Fibroblast of mammary gland (primary cell): ENCODE data around the gene POLR3G.

Experiments used
- DNase-seq: peaks from one replicate; pipeline ENCODE4 v3.0.0-alpha.2; 2010; ENCODE audit warnings: low read depth
- H3K4me3 ChIP-seq: 2 replicates; pipeline ENCODE4 v1.5.1; 2011; ENCODE audit warnings: low read depth, mild to moderate bottlenecking, low read length, moderate library complexity; ENCODE audit not compliant: control insufficient read depth
- CTCF ChIP-seq: conservative IDR thresholded peaks from 2 replicates; pipeline ENCODE4 v1.5.1; 2011; ENCODE audit warnings: low read depth, low read length, inconsistent platforms; ENCODE audit not compliant: control insufficient read depth, insufficient read depth

POLR3G gene

GRCh38 chr5:90533794-90534193 lies 59.1 kb downstream of the POLR3G start:
- no peak for DNase-seq
- TF ChIP-seq CTCF = no peak

GRCh38 chr5:90534922-90535321 lies 60.3 kb downstream of the POLR3G start:
- no peak for TF ChIP-seq CTCF

More at GRCh38 chr5:90533794-90534193, 59.1 kb downstream of the POLR3G start:
- H3K4me3 ChIP-seq = no peak overlapping the region

GRCh38 chr5:90542827-90543519 lies 68.3 kb downstream of the POLR3G start:
- H3K4me3 ChIP-seq = no peak overlapping the region
- TF ChIP-seq CTCF = no peak
- no peak for DNase-seq

More at GRCh38 chr5:90534922-90535321, 60.3 kb downstream of the POLR3G start:
- DNase-seq = no peak
- no peak overlapping the region for H3K4me3 ChIP-seq

GRCh38 chr5:90545511-90545910 lies 70.8 kb downstream of the POLR3G start:
- DNase-seq = no peak
- TF ChIP-seq CTCF = no peak
- no peak overlapping the region for H3K4me3 ChIP-seq

GRCh38 chr5:90546216-90546837 lies 71.7 kb downstream of the POLR3G start:
- no peak overlapping the region for H3K4me3 ChIP-seq
- DNase-seq = peak; percentile 18
- TF ChIP-seq CTCF = no peak

- no peak for TF ChIP-seq CTCF
- no peak overlapping the region for H3K4me3 ChIP-seq
- DNase-seq = no peak
Measured at GRCh38 chr5:90547072-90547536, 72.4 kb downstream of the POLR3G start.
